Myocyte (in vitro differentiated cells): ENCODE measurements around the gene KATNB1. TPM values are rescaled to one million over a fixed set of nuclear protein-coding genes. Genes with fewer than 3 reads are reported as not detected.
"Not testable (repeated sequence)": the region's sequence is repeated elsewhere in the genome, so short reads cannot be mapped to it uniquely, and the experiment has no call there.

Experiments
- DNase-seq: peaks from one replicate; pipeline ENCODE4 v3.0.0-alpha.2; 2012; ENCODE audit warnings: low read depth
- total RNA-seq: library from RNA; depleted of rRNA; stranded (reverse); fragments of >200 nt; gene quantifications from 2 replicates; pipeline ENCODE4 v1.2.3, GENCODE V29; 2014

KATNB1 gene
- total RNA-seq, 1 donor from 2014 or later: 51.3 TPM

- no peak for DNase-seq
These were observed 10.4 kb upstream of the KATNB1 start for GRCh38 chr16:57725151-57725550.

- no peak for DNase-seq
These were observed 10.0 kb upstream of the KATNB1 start for GRCh38 chr16:57725554-57725953.

GRCh38 chr16:57725976-57726375 lies 9.6 kb upstream of the KATNB1 start:
- DNase-seq: no peak

GRCh38 chr16:57726433-57726947 lies 9.1 kb upstream of the KATNB1 start:
- no peak for DNase-seq

- no peak for DNase-seq
These were observed 8.0 kb upstream of the KATNB1 start for GRCh38 chr16:57727610-57728009.

- DNase-seq: no peak
These were observed 7.0 kb upstream of the KATNB1 start for GRCh38 chr16:57728336-57729181.

GRCh38 chr16:57729182-57729484 lies 6.4 kb upstream of the KATNB1 start:
- DNase-seq: no peak

- DNase-seq: not testable (repeated sequence)
These were observed 5.7 kb upstream of the KATNB1 start for GRCh38 chr16:57729852-57730251.

- no peak for DNase-seq
These were observed 4.5 kb upstream of the KATNB1 start for GRCh38 chr16:57730771-57731730.

GRCh38 chr16:57732037-57732436 lies 3.5 kb upstream of the KATNB1 start:
- peak; percentile 59 for DNase-seq

GRCh38 chr16:57732714-57733113 lies 2.9 kb upstream of the KATNB1 start:
- DNase-seq: no peak

- no peak for DNase-seq
These were observed 1.2 kb upstream of the KATNB1 start for GRCh38 chr16:57734308-57734924.

GRCh38 chr16:57734925-57735754 lies 430 bp upstream of the KATNB1 start:
- peak; percentile 100 for DNase-seq

- DNase-seq: peak; percentile 63
These were observed 1.1 kb downstream of the KATNB1 start for GRCh38 chr16:57736419-57737351.

- no peak for DNase-seq
These were observed 3.3 kb downstream of the KATNB1 start for GRCh38 chr16:57738844-57739243.

GRCh38 chr16:57739756-57740422 lies 4.3 kb downstream of the KATNB1 start:
- no peak for DNase-seq

- DNase-seq: no peak
These were observed 5.0 kb downstream of the KATNB1 start for GRCh38 chr16:57740423-57741071.

GRCh38 chr16:57741660-57742191 lies 6.2 kb downstream of the KATNB1 start:
- peak; percentile 95 for DNase-seq
